Activated T-helper 1 cell treated with anti-CD3 and anti-CD28 coated beads, Interleukin-12 subunit alpha, Interleukin-12 subunit beta, Interleukin-2, Interleukin-4 antibody, amounts not matched to agents 30 ng/mL and 10 ng/mL and 1 ng/mL, durations not matched to agents 14 hours and 24 hours and 36 hours (primary cell): ENCODE data around the gene UPK3BL2. TPM values are rescaled to one million over a fixed set of nuclear protein-coding genes. Genes with fewer than 3 reads are reported as not detected.
A peak's percentile ranks its signal among the peaks of the same experiment; 100 is the strongest.
"Not testable (repeated sequence)": the region's sequence is repeated elsewhere in the genome, so short reads cannot be mapped to it uniquely, and the experiment has no call there.

Source experiments
- DNase-seq: peaks from one replicate; pipeline ENCODE4 v3.0.0; 2021; ENCODE audit warnings: low spot score
- H3K27ac Mint-ChIP-seq: one replicate; pipeline ENCODE4 v1.8.0; 2021; ENCODE audit warnings: mild to moderate bottlenecking, mixed read lengths
- H3K27me3 Mint-ChIP-seq: one replicate; pipeline ENCODE4 v1.8.0; 2022; ENCODE audit warnings: mild to moderate bottlenecking, moderate library complexity, mixed read lengths; ENCODE audit not compliant: insufficient read depth
- H3K36me3 Mint-ChIP-seq: one replicate; pipeline ENCODE4 v1.8.0; 2021; ENCODE audit warnings: low read depth, mixed read lengths
- H3K4me1 Mint-ChIP-seq: one replicate; pipeline ENCODE4 v1.8.0; 2021; ENCODE audit warnings: low read depth, mixed read lengths
- H3K4me3 Mint-ChIP-seq: one replicate; pipeline ENCODE4 v1.8.0; 2021; ENCODE audit warnings: mild to moderate bottlenecking, moderate library complexity, mixed read lengths
- H3K9me3 Mint-ChIP-seq: one replicate; pipeline ENCODE4 v1.8.0; 2021; ENCODE audit warnings: mixed read lengths
- intact Hi-C: fragments of 100-400 bp; cut with micrococcal nuclease; formaldehyde crosslinking; loops from one replicate; pipeline ENCODE4 v1.15.1; 2024
- total RNA-seq: library from RNA; stranded (reverse); gene quantifications from 2 replicates; pipeline ENCODE4 v1.2.3, GENCODE V29; 2022

Gene UPK3BL2
- total RNA-seq, 1 donor from 2014 or later, result 15.7 TPM

GRCh38 chr7:102517550-102518147 is 25.8 kb downstream of the UPK3BL2 start, which contains the start of gene RASA4B:
TSS of gene RASA4B (minus strand) at chr7:102517777. CDS start at chr7:102517710, 67 bp downstream.
- H3K36me3 Mint-ChIP-seq, H3K4me1 Mint-ChIP-seq, intact Hi-C loops, H3K27ac Mint-ChIP-seq, H3K27me3 Mint-ChIP-seq, H3K9me3 Mint-ChIP-seq, DNase-seq: not testable (repeated sequence)
- H3K4me3 Mint-ChIP-seq, result peak within 1 kb of the TSS; percentile 57

DNA sequence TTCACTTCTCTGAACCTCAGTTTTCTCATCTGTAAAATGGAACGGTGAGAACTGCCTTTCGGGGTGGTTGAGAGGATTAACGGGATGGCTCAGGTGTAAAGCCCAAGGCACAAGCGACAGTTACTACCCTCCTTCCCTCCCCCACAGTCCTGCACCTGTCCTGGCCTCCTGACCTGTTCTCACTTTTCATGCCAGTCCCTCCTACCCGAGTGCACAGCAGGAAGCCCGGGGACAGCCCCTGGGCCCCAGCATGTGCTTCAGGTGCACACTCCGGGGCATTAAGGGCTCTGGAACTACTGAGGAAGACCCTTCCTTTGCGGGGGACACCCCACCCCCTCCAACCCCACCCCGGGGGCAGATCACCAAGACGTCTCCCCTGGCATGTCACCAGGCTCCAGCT is 26.5 kb downstream of the UPK3BL2 start:
- H3K36me3 Mint-ChIP-seq, DNase-seq, H3K4me1 Mint-ChIP-seq, H3K27ac Mint-ChIP-seq, H3K27me3 Mint-ChIP-seq, H3K4me3 Mint-ChIP-seq, H3K9me3 Mint-ChIP-seq, intact Hi-C loops: not testable (repeated sequence)

DNA sequence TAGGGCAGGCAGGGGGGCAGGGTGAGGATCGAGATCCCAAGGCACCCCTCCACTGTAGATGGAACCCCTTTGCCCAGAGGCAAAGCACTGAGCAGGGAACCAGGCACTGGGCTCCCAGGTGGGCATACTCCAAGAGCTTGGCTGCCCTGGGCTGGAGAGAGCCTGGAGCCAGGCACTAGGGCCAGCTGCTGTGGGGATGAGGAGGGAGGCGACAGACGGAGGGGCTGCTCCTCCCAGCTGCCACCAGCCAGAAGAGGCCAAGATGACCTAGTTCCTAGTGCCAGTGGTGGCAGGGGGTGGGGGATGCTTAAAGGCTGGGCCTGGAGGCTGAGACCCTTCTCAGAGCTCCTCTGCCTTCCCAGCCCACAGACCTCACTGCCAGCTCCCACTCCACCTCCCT is 27.6 kb downstream of the UPK3BL2 start:
- H3K4me1 Mint-ChIP-seq, intact Hi-C loops, H3K27ac Mint-ChIP-seq, H3K9me3 Mint-ChIP-seq, H3K4me3 Mint-ChIP-seq, H3K36me3 Mint-ChIP-seq, H3K27me3 Mint-ChIP-seq, DNase-seq: not testable (repeated sequence)

DNA sequence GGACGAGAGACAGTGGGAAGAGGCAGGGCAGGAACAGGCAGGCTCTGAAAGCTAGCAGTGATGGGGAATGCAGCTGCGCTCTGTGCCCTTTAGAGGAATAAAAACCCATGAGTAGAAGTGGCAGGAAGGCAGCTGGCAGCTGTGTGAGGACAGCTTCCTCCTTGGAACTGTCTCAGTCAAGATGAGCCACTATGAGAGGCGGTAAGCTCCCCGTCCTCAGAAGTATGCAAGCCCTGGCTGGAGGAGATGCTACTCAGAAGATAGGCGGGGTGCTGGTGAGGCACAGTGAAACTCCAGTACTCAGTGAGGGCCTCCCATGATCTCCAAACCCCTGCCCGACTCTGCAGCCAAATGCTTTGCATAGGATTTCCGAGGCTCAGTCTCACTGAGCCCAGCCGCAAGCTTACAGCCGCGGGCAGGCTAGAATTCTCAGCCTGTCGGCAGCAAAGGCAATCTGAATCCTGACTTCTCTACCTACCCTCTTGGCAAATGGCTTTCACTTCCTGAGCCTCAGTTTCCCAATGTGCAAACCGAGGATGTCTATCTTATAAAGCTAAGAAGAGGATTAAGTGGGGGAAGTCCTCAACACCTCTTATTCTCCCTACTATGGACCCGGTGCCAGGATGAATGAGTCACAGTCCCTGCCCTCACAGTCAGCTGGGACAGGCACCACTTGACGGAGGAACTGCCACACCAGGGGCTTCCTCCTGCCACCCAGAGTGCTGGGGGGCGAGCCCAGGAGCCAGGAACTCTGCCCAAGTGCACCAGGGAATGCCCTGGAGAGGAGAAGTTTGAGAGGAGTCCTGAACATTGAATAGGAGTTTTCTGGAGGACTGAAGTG is 28.4 kb downstream of the UPK3BL2 start:
- H3K9me3 Mint-ChIP-seq, H3K27ac Mint-ChIP-seq, H3K4me3 Mint-ChIP-seq, DNase-seq, H3K36me3 Mint-ChIP-seq, H3K27me3 Mint-ChIP-seq, intact Hi-C loops, H3K4me1 Mint-ChIP-seq: not testable (repeated sequence)

GRCh38 chr7:102512642-102513221 is 30.8 kb downstream of the UPK3BL2 start:
- H3K4me3 Mint-ChIP-seq, DNase-seq, H3K4me1 Mint-ChIP-seq, H3K9me3 Mint-ChIP-seq, intact Hi-C loops, H3K27ac Mint-ChIP-seq, H3K36me3 Mint-ChIP-seq, H3K27me3 Mint-ChIP-seq: not testable (repeated sequence)

DNA sequence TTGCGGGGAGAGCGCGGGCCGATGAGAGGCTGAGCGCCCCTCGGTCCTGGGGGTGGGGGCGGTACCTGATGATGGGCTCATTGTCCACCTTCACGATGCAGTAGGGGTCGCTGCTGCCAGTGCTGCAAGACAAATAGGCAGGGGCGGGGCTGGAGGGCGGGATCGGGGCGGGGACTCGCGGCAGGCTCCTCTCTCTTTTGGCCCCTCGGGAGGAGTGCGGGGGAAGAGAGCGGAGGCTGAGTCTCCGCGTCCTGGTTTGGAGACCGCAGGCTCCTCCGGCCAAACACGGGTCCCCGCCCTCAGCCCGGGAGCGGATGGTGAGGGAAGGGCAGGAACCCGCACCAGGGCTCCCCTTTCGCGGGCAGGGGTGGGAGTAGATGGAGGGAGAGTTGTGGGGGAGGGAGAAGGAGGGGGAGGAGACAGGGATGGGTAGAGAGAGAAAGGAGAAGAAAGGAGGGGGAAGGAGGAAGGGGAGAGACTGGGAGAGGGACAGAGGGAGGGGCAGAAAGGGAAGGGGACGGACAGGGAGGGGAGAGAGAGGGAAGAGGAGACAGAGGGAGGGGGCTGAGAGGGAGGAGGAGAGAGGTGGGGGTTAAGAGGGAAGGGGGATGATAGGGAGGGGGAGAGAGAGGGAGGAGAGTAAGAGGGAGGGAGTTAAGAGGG is 31.5 kb downstream of the UPK3BL2 start:
- H3K36me3 Mint-ChIP-seq, intact Hi-C loops, H3K4me1 Mint-ChIP-seq, H3K4me3 Mint-ChIP-seq, H3K27ac Mint-ChIP-seq, H3K9me3 Mint-ChIP-seq, DNase-seq, H3K27me3 Mint-ChIP-seq: not testable (repeated sequence)

DNA sequence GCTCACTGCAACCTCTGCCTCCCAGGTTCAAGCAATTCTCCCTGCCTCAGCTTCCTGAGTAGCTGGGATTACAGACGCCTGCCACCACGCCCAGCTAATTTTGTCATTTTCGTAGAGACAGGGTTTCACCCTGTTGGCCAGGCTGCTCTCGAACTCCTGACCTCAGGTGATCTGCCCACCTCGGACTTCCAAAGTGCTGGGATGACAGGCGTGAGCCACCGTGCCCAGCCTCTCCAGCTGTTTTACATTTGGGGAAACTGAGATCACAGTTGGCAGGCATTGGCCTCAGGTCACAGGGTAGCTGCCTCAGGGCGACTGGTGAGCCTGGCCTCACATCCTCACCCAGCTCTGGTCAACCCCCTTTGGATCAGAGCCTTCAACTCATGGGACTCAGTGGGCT is 32.9 kb downstream of the UPK3BL2 start:
- DNase-seq, H3K27ac Mint-ChIP-seq, H3K4me1 Mint-ChIP-seq, intact Hi-C loops, H3K27me3 Mint-ChIP-seq, H3K36me3 Mint-ChIP-seq, H3K4me3 Mint-ChIP-seq, H3K9me3 Mint-ChIP-seq: not testable (repeated sequence)

DNA sequence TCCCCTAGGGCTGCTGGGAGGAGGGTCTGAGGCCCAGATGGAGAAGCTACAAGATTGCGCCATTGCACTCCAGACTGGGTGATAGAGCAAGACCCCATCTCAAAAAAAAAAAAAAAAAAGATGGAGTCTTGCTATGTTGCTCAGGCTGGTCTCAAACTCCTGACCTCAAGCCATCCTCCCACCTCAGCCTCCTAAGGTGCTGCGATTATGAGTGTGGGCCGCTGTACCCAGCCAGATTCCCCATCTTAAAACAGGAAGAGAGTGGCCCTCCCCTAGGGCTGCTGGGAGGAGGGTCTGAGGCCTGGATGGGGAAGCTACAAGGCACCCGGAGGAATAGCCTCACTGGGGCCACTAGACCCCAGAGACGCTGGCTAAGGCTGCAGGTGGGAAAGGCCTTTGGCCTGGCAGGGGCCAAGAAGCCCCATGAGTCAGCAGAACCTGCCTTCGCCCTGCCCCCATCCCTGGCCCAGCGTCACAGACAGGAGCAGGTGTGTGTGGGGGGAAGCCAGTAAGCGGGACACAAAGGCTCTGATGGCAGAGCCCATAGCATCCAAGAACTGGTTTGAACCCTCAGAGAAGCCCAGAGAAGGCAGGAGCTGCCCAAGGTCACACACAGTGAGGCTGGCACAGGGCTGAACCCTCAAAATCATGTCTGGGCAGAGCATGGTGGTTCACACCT is 35.9 kb downstream of the UPK3BL2 start:
- H3K36me3 Mint-ChIP-seq, H3K4me3 Mint-ChIP-seq, intact Hi-C loops, H3K4me1 Mint-ChIP-seq, H3K27ac Mint-ChIP-seq, DNase-seq, H3K27me3 Mint-ChIP-seq, H3K9me3 Mint-ChIP-seq: not testable (repeated sequence)

DNA sequence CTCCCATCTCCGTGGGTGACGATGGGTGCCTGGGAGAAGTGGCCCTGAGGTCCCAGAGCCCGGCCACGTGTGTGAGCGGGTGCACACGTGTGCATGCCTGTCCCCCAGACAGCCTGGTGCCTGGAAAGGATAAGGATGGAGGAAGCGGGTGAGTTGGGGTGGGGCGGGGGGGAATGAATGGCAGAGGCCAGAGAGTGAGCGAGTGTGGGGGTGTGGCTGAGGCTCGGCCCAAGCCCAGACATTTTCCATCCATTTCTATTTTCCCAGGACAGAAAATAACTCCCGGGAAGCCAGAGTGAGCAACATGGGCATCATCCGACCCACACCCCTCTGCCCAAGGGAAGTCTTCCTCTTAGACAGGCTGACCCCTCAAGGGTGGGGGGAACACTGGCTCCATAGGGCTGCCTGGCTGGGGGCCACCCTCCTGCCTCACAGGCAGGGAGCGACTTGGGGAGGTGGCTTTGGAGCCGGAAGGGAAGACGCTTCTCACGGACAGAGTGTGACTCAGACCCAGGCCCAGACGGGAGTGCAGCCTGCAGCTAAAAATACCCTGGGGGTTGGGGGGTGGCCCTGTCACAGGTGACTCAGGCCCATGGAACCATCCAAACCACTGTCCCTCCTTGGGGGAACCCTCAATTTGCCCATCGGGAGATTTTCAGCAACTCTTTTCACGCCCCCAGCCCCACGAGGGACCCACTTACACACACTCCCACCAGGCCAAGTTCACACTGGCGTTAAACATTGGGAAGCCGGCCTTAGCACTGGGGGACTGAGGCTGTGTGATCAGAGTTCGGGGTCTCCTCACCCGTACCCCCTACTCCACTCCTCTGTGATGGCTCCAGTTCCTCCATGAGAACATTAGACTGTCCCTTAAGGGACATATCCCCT is 38.0 kb downstream of the UPK3BL2 start:
- intact Hi-C loops, H3K9me3 Mint-ChIP-seq, H3K36me3 Mint-ChIP-seq, DNase-seq, H3K27me3 Mint-ChIP-seq, H3K4me1 Mint-ChIP-seq, H3K27ac Mint-ChIP-seq, H3K4me3 Mint-ChIP-seq: not testable (repeated sequence)

DNA sequence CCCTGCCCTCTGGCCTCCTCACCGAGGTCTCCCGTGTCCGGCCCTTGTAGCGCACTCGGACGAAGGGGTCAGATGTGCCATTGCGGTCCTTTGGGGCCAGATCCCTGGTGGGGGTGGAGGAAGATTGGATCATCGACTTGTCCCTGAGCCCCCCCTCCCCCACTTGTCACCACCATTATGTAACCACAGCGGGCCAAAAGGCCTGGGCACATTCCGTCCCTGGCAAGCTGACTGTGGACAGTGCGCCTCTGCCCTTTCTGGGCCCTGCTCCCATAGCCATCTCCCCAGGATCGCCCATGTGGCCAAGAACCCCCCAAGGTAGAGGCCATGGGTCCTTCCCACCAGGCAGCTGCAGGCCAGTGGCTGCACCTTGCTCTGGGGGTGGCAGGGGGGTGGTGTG is 40.4 kb downstream of the UPK3BL2 start:
- H3K9me3 Mint-ChIP-seq, H3K27ac Mint-ChIP-seq, H3K4me1 Mint-ChIP-seq, H3K36me3 Mint-ChIP-seq, H3K27me3 Mint-ChIP-seq, H3K4me3 Mint-ChIP-seq, DNase-seq, intact Hi-C loops: not testable (repeated sequence)

DNA sequence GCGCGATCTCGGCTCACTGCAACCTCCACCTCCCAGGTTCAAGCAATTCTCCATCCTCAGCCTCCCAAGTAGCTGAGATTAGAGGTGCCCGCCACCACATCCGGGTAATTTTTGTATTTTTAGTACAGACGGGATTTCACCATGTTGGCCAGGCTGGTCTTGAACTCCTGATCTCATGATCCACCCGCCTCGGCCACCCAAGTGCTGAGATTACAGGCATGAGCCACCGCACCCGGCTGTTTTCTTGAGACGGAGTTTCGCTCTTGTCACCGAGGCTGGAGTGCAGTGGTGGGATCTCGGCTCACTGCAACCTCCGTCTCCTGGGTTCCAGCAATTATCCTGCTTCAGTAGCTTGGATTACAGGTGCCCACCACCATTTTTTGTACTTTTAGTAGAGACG is 45.2 kb downstream of the UPK3BL2 start:
- H3K4me3 Mint-ChIP-seq, H3K36me3 Mint-ChIP-seq, H3K9me3 Mint-ChIP-seq, H3K4me1 Mint-ChIP-seq, H3K27me3 Mint-ChIP-seq, DNase-seq, intact Hi-C loops, H3K27ac Mint-ChIP-seq: not testable (repeated sequence)

GRCh38 chr7:102497308-102497707 is 46.2 kb downstream of the UPK3BL2 start:
- H3K27me3 Mint-ChIP-seq, H3K27ac Mint-ChIP-seq, H3K9me3 Mint-ChIP-seq, H3K36me3 Mint-ChIP-seq, intact Hi-C loops, DNase-seq, H3K4me1 Mint-ChIP-seq, H3K4me3 Mint-ChIP-seq: not testable (repeated sequence)
